ENCODE data around the gene CD40. TPM values are rescaled to one million over a fixed set of nuclear protein-coding genes. Genes with fewer than 3 reads are reported as not detected.
"Not testable (repeated sequence)": the region's sequence is repeated elsewhere in the genome, so short reads cannot be mapped to it uniquely, and the experiment has no call there.

The CD40 gene
- total RNA-seq, 6 donors from 2014 or later: 15.7 to 32.5 (median 25.8) TPM

DNA sequence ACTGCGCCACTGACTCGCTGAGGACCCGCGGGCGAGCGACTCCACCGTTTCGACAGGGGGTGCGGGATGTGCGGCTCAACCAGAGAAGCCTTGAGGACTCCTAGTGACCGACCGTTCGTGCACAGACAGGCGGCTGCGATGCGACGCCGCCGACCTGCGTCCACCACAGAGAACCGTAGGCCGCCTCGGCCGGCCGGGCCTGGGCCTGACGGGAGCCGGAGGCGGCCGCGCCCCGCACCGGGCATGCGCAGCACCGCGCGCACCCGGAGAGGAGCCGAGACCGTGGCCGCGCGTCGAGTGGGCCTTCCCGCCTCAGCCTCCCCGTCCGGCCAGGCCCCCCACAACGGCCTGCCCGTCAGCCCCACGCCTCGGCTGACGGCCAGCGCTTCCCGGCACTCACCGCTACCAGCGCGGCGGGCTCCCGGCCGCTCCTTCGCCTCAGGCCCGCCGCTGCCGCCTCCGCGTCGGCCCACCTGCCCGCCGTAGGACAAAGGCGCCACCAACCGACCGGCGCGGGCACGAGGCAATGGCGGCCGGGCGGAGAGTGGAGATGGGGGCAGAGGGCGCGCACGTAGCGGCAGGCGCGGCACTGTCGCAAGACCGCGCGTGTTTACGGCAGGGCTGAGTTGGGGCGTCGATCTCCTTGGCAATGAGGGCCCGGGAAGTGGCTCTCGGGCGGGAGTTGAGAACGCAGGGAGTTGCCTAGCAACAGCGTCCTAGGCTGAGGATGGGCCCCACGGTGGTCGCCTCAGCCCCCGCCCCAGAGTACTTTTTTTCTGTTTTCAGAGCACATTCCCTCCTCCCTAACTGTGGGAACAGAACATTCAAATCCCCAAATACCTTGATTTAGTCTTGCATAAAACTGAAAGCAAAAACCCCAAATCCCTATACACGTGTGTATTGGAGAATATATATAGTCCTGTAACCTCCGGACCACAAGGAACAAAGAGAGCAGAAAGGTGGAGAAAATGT, 28.4 kb upstream of the CD40 start, which contains the start of gene NCOA5:
Gene NCOA5 (minus strand): TSS at position 546 of the 972 bp plus-strand sequence. CDS start 10,538 bp downstream, outside the sequence.
- DNase-seq (peak; percentile 97 to 99), ATAC-seq (ENCODE audit: low FRiP score in 2 of 2) (peak; percentile 98)
- no peaks in the 10 kb centered on the region for H3K36me3 ChIP-seq
- peak within 1 kb of the TSS; percentile 70 to 81 (median 72) for H3K4me3 ChIP-seq
- H3K9me3 ChIP-seq: no peaks in the 10 kb centered on the region
- TF ChIP-seq, protein P1, sequence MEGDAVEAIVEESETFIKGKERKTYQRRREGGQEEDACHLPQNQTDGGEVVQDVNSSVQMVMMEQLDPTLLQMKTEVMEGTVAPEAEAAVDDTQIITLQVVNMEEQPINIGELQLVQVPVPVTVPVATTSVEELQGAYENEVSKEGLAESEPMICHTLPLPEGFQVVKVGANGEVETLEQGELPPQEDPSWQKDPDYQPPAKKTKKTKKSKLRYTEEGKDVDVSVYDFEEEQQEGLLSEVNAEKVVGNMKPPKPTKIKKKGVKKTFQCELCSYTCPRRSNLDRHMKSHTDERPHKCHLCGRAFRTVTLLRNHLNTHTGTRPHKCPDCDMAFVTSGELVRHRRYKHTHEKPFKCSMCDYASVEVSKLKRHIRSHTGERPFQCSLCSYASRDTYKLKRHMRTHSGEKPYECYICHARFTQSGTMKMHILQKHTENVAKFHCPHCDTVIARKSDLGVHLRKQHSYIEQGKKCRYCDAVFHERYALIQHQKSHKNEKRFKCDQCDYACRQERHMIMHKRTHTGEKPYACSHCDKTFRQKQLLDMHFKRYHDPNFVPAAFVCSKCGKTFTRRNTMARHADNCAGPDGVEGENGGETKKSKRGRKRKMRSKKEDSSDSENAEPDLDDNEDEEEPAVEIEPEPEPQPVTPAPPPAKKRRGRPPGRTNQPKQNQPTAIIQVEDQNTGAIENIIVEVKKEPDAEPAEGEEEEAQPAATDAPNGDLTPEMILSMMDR (IDR thresholded peaks at IDR 0.05): peak in 5 of 6 experiments; percentile 31 to 67 (median 54)
- TF ChIP-seq POLR2A (IDR thresholded peaks at IDR 0.05) (peak; percentile 47 to 96 (median 75)), EP300 (IDR thresholded peaks at IDR 0.05) (no peak), POLR2AphosphoS5 (IDR thresholded peaks at IDR 0.05) (peak; percentile 96 to 98)
- WGBS, 2 donors: 0 to 1% methylated on average over 19 to 35 of the region's 100 CpGs
- peak within 1 kb of the TSS; percentile 95 to 99 (median 99) for H3K27ac ChIP-seq
- no peaks in the 10 kb centered on the region for H3K27me3 ChIP-seq
- H3K4me1 ChIP-seq: peaks cover 34 to 50% (median 45%) of the 10 kb centered on the region in 4 donors

DNA sequence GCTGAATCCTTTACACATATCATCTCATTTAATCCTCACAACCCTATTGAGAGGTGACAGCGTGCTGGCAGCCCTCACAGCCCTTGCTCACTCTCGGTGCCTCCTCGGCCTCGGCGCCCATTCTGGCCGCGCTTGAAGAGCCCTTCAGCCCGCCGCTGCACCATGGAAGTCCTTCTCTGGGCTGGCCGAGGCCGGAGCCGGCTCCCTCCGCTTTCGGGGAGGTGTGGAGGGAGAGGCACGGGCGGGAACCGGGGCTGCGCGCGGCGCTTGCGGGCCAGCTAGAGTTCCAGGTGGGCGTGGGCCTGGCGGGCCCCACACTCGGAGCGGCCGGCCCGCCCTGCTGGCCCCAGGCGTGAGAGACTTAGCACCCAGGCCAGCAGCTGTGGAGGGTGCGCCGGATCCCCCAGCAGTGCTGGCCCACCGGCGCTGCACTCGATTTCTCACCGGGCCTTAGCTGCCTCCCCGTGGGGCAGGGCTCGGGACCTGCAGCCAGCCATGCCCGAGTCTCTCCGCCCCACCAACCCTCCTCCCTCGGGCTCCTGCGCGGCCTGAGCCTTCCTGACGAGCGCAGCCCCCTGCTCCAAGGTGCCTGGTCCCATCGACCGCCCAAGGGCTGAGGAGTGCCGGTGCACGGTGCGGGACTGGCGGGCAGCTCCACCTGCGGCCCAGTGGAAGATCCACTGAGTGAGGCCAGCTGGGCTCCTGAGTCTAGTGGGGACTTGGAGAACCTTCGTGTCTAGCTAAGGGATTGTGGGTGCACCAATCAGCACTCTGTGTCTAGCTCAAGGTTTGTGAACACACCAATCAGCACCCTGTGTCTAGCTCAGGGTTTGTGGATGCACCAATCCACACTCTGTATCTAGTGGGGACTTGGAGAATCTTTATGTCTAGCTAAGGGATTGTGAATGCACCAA, 26.2 kb upstream of the CD40 start:
- ATAC-seq (ENCODE audit: low FRiP score in 2 of 2): not testable (repeated sequence)
- 92 to 95% methylated on average over 22 to 51 of the region's 52 CpGs for WGBS, 2 donors

DNA sequence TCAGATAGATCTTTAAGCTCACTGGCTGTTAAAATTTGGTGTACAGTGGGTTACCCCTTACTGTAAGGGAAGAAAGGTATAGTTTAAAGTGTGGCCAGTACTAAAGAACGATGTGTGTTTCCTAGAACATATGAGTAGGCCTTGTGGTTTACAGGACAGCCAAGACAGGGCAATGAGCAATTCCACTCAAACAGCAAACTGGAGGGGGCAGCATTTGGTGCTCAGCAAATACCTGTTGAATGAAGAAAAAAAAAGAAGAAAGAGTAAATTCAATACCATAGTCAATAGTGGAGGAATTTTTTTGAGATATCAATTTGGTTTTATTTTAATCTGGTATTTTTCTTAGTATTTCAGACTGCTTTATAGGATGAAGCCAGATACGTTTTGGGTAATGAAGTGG, 24.6 kb upstream of the CD40 start:
- Histone ChIP-seq H3K4me1 (peaks cover under 1 to 12% (median 8%) of the 10 kb centered on the region in 4 donors), H3K9me3 (no peaks in the 10 kb centered on the region), H3K27ac (no peak overlapping the region), H3K27me3 (no peaks in the 10 kb centered on the region), H3K4me3 (no peak overlapping the region), H3K36me3 (no peaks in the 10 kb centered on the region)
- ATAC-seq (ENCODE audit: low FRiP score in 2 of 2) (no peak), DNase-seq (no peak)
- WGBS, 2 donors: 80 to 83% methylated on average over 2 of the region's 2 CpGs
- TF ChIP-seq, protein P1 (IDR thresholded peaks at IDR 0.05): no peak
- no peak for TF ChIP-seq POLR2AphosphoS5 (IDR thresholded peaks at IDR 0.05)
- TF ChIP-seq POLR2A (IDR thresholded peaks at IDR 0.05): no peak
- TF ChIP-seq EP300 (IDR thresholded peaks at IDR 0.05): no peak

More for the DNA sequence above, 26.2 kb upstream of the CD40 start:
- H3K27me3 ChIP-seq, H3K9me3 ChIP-seq, H3K36me3 ChIP-seq, H3K4me3 ChIP-seq, H3K27ac ChIP-seq: not testable (repeated sequence)
- peak in 1 of 2 donors; percentile 84 for DNase-seq
- H3K4me1 ChIP-seq: peaks cover 15 to 28% (median 23%) of the 10 kb centered on the region in 4 donors

DNA sequence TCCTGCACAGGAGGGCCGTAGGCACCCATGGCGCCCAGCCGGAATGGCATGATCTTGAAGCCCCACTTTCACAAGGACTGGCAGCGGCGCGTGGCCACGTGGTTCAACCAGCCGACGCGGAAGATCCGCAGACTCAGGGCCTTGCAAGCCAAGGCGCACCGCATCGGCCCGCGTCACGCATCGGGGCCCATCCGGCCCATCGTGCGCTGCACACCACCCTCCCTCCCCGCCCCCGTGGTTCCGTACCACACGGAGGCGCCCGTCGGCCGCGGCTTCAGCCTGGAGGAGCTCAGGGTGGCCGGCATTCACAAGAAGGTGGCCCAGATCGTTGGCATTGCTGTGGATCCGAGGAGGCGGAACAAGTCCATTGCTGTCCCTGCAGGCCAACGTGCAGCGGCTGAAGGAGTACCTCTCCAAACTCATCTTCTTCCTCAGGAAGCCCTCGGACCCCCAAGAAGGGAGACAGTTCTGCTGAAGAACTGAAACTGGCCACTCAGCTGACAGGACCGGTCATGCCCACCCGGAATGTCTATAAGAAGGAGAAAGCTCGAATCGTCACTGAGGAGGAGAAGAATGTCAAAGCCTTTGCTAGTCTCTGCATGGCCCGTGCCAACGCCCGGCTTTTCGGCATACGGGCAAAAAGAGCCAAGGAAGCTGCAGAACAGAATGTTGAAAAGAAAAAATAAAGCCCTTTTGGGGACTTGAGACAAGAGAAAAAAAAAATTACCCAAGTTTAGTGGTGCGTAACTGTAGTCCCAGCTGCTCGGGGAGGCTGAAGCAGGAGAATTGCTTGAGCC, 18.4 kb upstream of the CD40 start:
- H3K4me3 ChIP-seq: peak overlapping the region in 1 of 4 donors; percentile 17
- H3K4me1 ChIP-seq: peaks cover 0 to 7% (median 3%) of the 10 kb centered on the region in 4 donors
- DNase-seq (peak in 1 of 2 donors; percentile 89), ATAC-seq (ENCODE audit: low FRiP score in 2 of 2) (peak; percentile 40 to 67)
- H3K27me3 ChIP-seq: peaks cover 0 to 8% (median 2%) of the 10 kb centered on the region in 4 donors
- TF ChIP-seq POLR2A (IDR thresholded peaks at IDR 0.05) (no peak), EP300 (IDR thresholded peaks at IDR 0.05) (no peak)
- TF ChIP-seq, protein P1 (IDR thresholded peaks at IDR 0.05): peak in 3 of 6 experiments; percentile 26 to 36 (median 29)
- H3K36me3 ChIP-seq: no peaks in the 10 kb centered on the region
- WGBS, 2 donors: 36 to 44% methylated on average over 32 to 38 of the region's 48 CpGs
- H3K27ac ChIP-seq: no peak overlapping the region
- no peaks in the 10 kb centered on the region for H3K9me3 ChIP-seq

DNA sequence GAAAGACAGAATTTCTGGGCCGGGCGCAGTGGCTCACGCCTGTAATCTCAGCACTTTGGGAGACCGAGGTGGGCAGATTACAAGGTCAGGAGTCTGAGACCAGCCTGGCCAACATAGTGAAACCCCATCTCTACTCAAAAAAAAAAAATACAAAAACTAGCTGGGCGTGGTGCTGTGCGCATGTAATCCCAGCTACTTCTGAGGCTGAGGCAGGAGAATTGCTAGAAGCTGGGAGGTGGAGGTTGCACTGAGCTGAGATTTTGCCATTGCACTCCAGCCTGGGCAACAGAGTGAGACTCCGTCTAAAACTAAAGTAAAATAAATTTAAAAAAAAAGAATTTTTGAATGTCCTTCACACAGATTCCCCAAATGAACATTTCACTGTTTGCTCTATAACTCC, 17.7 kb upstream of the CD40 start:
- not testable (repeated sequence) for DNase-seq; H3K27me3 ChIP-seq; ATAC-seq (ENCODE audit: low FRiP score in 2 of 2); H3K9me3 ChIP-seq; H3K27ac ChIP-seq; H3K4me1 ChIP-seq; H3K4me3 ChIP-seq; H3K36me3 ChIP-seq
- WGBS, 2 donors: 85 to 90% methylated on average over 7 of the region's 7 CpGs

Data from upper lobe of left lung (tissue), 6 donors.